Tibial nerve (tissue), 4 donors: Measurements from ENCODE around the gene ZNF587B. TPM values are rescaled to one million over a fixed set of nuclear protein-coding genes. Genes with fewer than 3 reads are reported as not detected.
A peak's percentile ranks its signal among the peaks of the same experiment; 100 is the strongest.
"Not testable (repeated sequence)": the region's sequence is repeated elsewhere in the genome, so short reads cannot be mapped to it uniquely, and the experiment has no call there.

Source experiments
- DNase-seq, 2 donors: peaks; one replicate each; pipeline ENCODE4 v3.0.0-alpha.2; 2019; ENCODE audit warnings: low spot score in 2 of 2
- H3K27ac ChIP-seq, 4 donors: fragments of 200-600 bp; sonication (generic) in 3 of 4; one replicate each; pipeline ENCODE4 v1.5.1; 2017 to 2019; ENCODE audit warnings: mild to moderate bottlenecking in 1 of 4
- H3K27me3 ChIP-seq, 2 donors: fragments of 200-600 bp; sonication (generic) in 1 of 2; one replicate each; pipeline versions ENCODE4 v1.5.1 to v1.6.0; 2017 to 2019
- H3K36me3 ChIP-seq, 3 donors: fragments of 200-600 bp; sonication (generic); one replicate each; pipeline ENCODE4 v1.5.1; 2018 to 2019
- H3K4me1 ChIP-seq, 4 donors: fragments of 200-600 bp; sonication (generic) in 3 of 4; one replicate each; pipeline ENCODE4 v1.5.1; 2017 to 2019
- H3K4me3 ChIP-seq, 4 donors: fragments of 200-600 bp; sonication (generic) in 3 of 4; one replicate each; pipeline ENCODE4 v1.5.1; 2017 to 2019; ENCODE audit warnings: mild to moderate bottlenecking in 1 of 4, moderate library complexity in 1 of 4
- H3K9me3 ChIP-seq, 4 donors: fragments of 200-600 bp; sonication (generic) in 3 of 4; one replicate each; pipeline ENCODE4 v1.5.1; 2017 to 2019
- EP300 ChIP-seq, 2 donors: sonication (generic); formaldehyde crosslinking; IDR thresholded peaks; one replicate each; pipeline ENCODE4 v1.6.1; 2017; ENCODE audit warnings: antibody characterized with exemption in 2 of 2, mild to moderate bottlenecking in 1 of 2
- POLR2A ChIP-seq, 2 donors: fragments of 450-650 bp; IDR thresholded peaks; one replicate each; pipeline ENCODE4 v1.6.1; 2017; ENCODE audit warnings: antibody characterized with exemption in 2 of 2, mild to moderate bottlenecking in 2 of 2, moderate library complexity in 2 of 2
- WGBS, 2 donors: methylation state at CpG; one replicate each; pipeline ENCODE4 v1.1.5; 2018; 5-methylcytosine and 5-hydroxymethylcytosine counted together
- total RNA-seq, 4 donors: library from RNA; depleted of rRNA; stranded (reverse); fragments of >200 nt; gene quantifications; one replicate each; pipeline ENCODE4 v1.1.0, GENCODE V29; 2016
- TF ChIP-seq, protein P1 (sequence below), 5 experiments: fragments of 200-600 bp in 3 of 5; fragments of 450-650 bp in 2 of 5; sonication (generic) in 3 of 5; IDR thresholded peaks; one replicate each; pipeline ENCODE4 v1.5.1; 2016 to 2019; ENCODE audit warnings: antibody characterized with exemption in 5 of 5, mild to moderate bottlenecking in 3 of 5, moderate library complexity in 2 of 5

Gene ZNF587B
- total RNA-seq, 4 donors from 2014 or later = 8.5 to 14.9 (median 10.1) TPM

- H3K27ac ChIP-seq = peak overlapping the region in 3 of 4 donors; percentile 58 to 85 (median 70)
- H3K9me3 ChIP-seq = peaks cover 0 to 19% (median 0%) of the 10 kb centered on the region in 4 donors
- no peaks in the 10 kb centered on the region for H3K27me3 ChIP-seq
- H3K4me1 ChIP-seq = peaks cover 0 to 24% (median 11%) of the 10 kb centered on the region in 4 donors
- peaks cover 0 to 31% (median 0%) of the 10 kb centered on the region in 3 donors for H3K36me3 ChIP-seq
- TF ChIP-seq, protein P1, sequence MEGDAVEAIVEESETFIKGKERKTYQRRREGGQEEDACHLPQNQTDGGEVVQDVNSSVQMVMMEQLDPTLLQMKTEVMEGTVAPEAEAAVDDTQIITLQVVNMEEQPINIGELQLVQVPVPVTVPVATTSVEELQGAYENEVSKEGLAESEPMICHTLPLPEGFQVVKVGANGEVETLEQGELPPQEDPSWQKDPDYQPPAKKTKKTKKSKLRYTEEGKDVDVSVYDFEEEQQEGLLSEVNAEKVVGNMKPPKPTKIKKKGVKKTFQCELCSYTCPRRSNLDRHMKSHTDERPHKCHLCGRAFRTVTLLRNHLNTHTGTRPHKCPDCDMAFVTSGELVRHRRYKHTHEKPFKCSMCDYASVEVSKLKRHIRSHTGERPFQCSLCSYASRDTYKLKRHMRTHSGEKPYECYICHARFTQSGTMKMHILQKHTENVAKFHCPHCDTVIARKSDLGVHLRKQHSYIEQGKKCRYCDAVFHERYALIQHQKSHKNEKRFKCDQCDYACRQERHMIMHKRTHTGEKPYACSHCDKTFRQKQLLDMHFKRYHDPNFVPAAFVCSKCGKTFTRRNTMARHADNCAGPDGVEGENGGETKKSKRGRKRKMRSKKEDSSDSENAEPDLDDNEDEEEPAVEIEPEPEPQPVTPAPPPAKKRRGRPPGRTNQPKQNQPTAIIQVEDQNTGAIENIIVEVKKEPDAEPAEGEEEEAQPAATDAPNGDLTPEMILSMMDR (IDR thresholded peaks at IDR 0.05) = no peak
- peak; percentile 47 to 61 for TF ChIP-seq EP300 (IDR thresholded peaks at IDR 0.05)
- TF ChIP-seq POLR2A (IDR thresholded peaks at IDR 0.05) = peak in 1 of 2 donors; percentile 29
- DNase-seq = peak; percentile 42 to 68
- H3K4me3 ChIP-seq = peak overlapping the region; percentile 50 to 86 (median 72)
- 0 to 1% methylated on average over 34 of the region's 44 CpGs for WGBS, 2 donors
These were observed 10.5 kb upstream of the ZNF587B start for GRCh38 chr19:57819475-57820148.

- Histone ChIP-seq H3K27ac (peak overlapping the region in 1 of 4 donors; percentile 70), H3K27me3 (no peaks in the 10 kb centered on the region), H3K4me1 (peaks cover 0 to 16% (median 9%) of the 10 kb centered on the region in 4 donors), H3K4me3 (peak overlapping the region in 3 of 4 donors; percentile 67 to 86 (median 78)), H3K9me3 (peaks cover 0 to 23% (median 0%) of the 10 kb centered on the region in 4 donors), H3K36me3 (peaks cover 0 to 39% (median 0%) of the 10 kb centered on the region in 3 donors)
- 79 to 82% methylated on average over 6 of the region's 6 CpGs for WGBS, 2 donors
- no peak for DNase-seq
- TF ChIP-seq EP300 (IDR thresholded peaks at IDR 0.05) (no peak), POLR2A (IDR thresholded peaks at IDR 0.05) (no peak)
- TF ChIP-seq, protein P1 (IDR thresholded peaks at IDR 0.05) = no peak
These were observed 9.5 kb upstream of the ZNF587B start for GRCh38 chr19:57820599-57820998.

DNA sequence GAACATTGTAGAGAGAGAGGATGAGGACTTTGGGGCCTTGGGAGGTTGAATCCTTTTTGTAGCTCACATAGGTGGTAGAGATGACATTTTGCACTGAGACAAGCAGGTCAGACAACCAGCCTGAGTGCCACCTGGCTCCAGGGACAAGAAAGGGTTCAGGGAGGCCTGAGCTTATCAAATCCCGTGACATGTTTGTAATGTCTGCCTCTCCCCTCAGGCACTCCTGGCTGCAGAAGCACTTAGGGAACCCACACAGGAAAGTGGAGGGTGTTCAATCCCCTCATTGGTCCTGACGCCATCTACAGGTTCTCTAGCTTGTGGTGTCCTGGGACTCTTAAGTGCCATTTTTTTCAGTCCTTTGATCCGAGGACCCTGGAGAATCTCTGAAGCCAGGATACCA is 9.0 kb upstream of the ZNF587B start:
- peaks cover 0 to 41% (median 0%) of the 10 kb centered on the region in 3 donors for H3K36me3 ChIP-seq
- not testable (repeated sequence) for H3K27me3 ChIP-seq, DNase-seq, H3K4me3 ChIP-seq, H3K27ac ChIP-seq
- WGBS, 2 donors = 48 to 72% methylated on average over 2 to 3 of the region's 3 CpGs
- H3K4me1 ChIP-seq = peaks cover 0 to 15% (median 9%) of the 10 kb centered on the region in 4 donors
- H3K9me3 ChIP-seq = peaks cover 0 to 25% (median 0%) of the 10 kb centered on the region in 4 donors

GRCh38 chr19:57821501-57821900 is 8.6 kb upstream of the ZNF587B start:
- H3K9me3 ChIP-seq = peaks cover 0 to 29% (median 0%) of the 10 kb centered on the region in 4 donors
- DNase-seq, H3K27me3 ChIP-seq, H3K27ac ChIP-seq, H3K4me3 ChIP-seq: not testable (repeated sequence)
- H3K36me3 ChIP-seq = peaks cover 0 to 45% (median 0%) of the 10 kb centered on the region in 3 donors
- 93 to 95% methylated on average over 3 of the region's 3 CpGs for WGBS, 2 donors
- peaks cover 0 to 15% (median 9%) of the 10 kb centered on the region in 4 donors for H3K4me1 ChIP-seq

DNA sequence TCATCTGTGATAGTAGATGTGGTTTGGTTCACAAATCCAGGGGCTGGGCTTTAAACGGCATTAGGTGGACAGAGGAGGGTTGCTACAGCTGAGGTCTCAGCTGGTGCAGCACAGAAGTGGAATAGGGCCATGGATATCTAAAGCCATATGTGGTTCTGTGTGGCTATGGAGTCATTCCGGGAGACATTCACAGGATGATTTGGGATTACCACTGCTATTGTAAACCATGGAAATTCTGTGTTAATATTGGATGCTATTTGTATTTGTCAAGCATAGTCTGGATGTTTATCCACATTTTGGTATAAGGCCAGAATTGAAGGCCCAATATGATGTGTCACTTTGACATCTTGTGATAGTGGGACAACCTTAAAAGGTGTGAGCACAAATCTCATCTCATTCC is 6.9 kb upstream of the ZNF587B start:
- not testable (repeated sequence) for H3K27ac ChIP-seq, H3K4me3 ChIP-seq, H3K27me3 ChIP-seq, DNase-seq
- peaks cover 0 to 36% (median 0%) of the 10 kb centered on the region in 4 donors for H3K9me3 ChIP-seq
- H3K36me3 ChIP-seq = peaks cover 0 to 57% (median 0%) of the 10 kb centered on the region in 3 donors
- H3K4me1 ChIP-seq = peaks cover 0 to 15% (median 9%) of the 10 kb centered on the region in 4 donors
- WGBS, 2 donors = 76 to 79% methylated on average over 2 of the region's 2 CpGs

GRCh38 chr19:57823608-57824007 is 6.5 kb upstream of the ZNF587B start:
- 84 to 94% methylated on average over 4 of the region's 4 CpGs for WGBS, 2 donors

GRCh38 chr19:57825511-57825910 is 4.6 kb upstream of the ZNF587B start:
- TF ChIP-seq, protein P1 (IDR thresholded peaks at IDR 0.05) = no peak
- TF ChIP-seq POLR2A (IDR thresholded peaks at IDR 0.05) (no peak), EP300 (IDR thresholded peaks at IDR 0.05) (no peak)
- WGBS, 2 donors = 84 to 90% methylated on average over 6 of the region's 6 CpGs

More at GRCh38 chr19:57823608-57824007, 6.5 kb upstream of the ZNF587B start:
- H3K36me3 ChIP-seq = peaks cover 0 to 62% (median 0%) of the 10 kb centered on the region in 3 donors
- H3K9me3 ChIP-seq = peaks cover 0 to 40% (median 0%) of the 10 kb centered on the region in 4 donors
- not testable (repeated sequence) for DNase-seq, H3K27ac ChIP-seq, H3K4me3 ChIP-seq, H3K27me3 ChIP-seq
- H3K4me1 ChIP-seq = peaks cover 0 to 13% (median 9%) of the 10 kb centered on the region in 4 donors

More at GRCh38 chr19:57825511-57825910, 4.6 kb upstream of the ZNF587B start:
- H3K27me3 ChIP-seq = no peaks in the 10 kb centered on the region
- H3K36me3 ChIP-seq = peaks cover 0 to 81% (median 0%) of the 10 kb centered on the region in 3 donors
- H3K4me3 ChIP-seq = no peak overlapping the region
- peaks cover 0 to 16% (median 4%) of the 10 kb centered on the region in 4 donors for H3K4me1 ChIP-seq
- H3K9me3 ChIP-seq = peaks cover 0 to 58% (median 0%) of the 10 kb centered on the region in 4 donors
- H3K27ac ChIP-seq = no peak overlapping the region
- no peak for DNase-seq
